ENCODE data around the gene TRAK1.

Gene TRAK1

DNA sequence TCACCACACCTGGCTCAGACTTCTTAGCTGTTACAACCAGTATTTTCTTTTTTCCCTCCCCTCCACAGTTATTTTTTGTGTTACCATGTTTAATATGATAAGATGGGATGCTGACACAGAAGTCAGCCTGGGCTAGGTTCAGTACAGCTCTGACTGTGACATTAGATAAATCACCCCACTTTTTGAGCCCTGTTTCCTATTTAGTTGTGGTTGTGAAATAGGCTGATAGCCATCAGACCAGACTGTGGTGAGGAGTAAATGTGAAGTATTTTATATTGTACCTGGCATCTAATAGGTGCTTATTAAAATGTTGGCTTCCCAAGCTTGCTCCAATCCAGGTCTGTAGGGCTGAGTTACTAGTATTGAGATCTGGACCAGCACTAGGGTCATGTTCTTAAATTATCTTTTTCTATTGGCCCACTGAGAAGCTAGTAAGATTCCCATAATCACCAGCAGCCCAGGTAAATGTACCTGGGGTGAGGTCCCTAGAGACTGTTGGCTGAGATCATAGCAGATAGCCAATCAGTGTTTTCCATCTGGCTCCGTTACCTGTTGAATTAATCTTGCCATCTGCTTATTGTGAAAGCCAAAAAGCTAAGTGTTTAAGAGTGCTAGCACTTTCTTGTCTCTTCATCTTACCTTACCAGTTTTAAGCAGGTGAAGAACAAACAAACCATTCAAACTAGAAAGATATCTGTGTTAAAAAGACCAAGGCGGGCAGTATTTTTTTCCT is 113.9 kb downstream of the TRAK1 start:
- DNase-seq (ENCODE audit: low read depth in 2 of 2) = no peak

DNA sequence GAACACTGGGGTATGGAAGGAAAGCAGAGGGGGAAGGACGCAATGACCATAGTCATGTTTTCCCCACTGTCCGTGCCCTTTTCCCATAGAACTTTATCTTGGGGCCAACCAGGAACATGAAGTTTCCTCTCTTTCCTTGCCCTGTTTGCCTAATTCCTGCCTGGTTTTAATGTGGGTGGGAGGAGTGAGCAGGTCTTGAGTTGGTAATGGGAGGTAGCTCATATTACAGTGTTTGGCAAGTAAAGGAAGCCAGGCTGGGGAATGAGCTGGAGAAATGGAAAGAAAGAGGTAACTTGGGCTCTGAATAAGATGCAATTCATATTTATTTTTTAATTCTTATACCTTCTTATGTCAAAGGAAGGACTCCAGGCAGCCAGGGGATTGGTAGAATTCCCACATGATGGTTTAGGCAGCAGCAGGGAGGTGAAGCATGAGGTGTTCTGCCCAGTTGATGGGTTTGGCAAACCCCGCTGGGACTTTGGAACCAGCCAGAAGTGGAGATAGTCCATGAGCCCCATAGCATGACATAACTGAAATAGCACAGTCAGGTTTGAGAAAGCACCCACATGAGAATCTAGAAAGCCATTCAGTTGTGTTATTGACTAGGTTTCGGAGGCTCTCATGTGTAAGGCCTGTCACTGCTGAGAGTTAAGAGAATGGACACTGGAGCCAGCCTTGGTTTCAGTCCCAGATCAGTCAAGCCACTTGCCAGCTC is 114.8 kb downstream of the TRAK1 start:
- no peak for DNase-seq (ENCODE audit: low read depth in 2 of 2)

DNA sequence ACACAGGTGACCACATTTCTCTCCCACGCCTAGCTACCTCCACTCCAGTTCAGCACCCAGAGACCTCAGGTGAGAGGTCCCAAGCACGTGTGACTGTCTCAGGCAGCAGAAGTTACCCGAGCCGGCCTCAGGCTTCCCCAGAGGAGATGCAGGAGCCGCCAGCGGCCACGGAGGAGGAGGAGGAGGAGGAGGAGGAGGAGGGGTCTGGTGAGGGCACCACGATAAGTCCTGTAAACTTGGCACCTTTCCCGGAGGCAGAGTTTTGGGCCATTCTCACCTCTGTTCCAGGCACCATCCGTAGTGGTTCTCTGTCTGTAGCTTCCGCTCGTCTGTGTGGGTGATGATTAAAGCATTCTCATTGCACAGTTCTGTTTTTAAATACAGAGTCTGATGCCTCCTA is 118.8 kb downstream of the TRAK1 start:
- DNase-seq (ENCODE audit: low read depth in 2 of 2) = no peak

DNA sequence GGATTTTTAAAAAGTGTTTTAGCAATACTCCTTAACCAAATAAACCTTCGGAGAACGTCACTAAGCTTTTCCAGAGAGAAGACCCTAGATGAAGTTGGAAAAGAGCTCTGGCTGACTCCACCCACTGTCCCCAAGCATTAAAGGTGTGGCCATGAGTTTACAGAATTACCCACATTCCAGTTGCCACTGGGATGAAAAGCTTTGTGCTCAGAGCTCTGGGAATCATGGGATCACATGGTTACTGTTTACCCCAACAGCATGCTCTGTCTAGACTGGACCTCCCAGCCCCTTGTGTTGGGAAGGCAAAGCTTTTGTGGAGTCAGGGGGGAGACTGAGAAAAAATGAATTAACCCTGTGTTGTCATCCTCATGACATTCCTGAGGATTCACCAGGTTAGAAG is 119.6 kb downstream of the TRAK1 start:
- no peak for DNase-seq (ENCODE audit: low read depth in 2 of 2)

DNA sequence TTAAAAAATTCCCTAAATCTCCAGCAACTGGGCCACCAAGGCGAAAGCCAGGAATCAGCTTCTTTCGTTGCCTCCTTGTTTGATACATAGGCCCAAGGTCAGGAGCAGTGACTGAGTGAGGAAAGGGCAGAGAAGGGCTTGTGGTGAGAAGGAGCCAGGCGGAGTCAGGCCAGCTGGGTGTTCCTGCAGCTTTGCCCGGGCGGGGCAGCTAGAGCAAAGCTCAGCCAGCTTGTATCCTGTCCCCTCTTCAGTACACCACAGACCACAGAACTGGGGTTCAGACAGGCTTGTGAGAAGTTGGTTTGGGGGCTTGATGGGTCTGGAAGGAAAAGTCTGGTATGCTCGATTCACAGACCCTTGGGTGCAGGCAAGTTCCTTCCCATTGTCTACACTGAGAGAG is 122.3 kb downstream of the TRAK1 start:
- DNase-seq (ENCODE audit: low read depth in 2 of 2) = no peak

DNA sequence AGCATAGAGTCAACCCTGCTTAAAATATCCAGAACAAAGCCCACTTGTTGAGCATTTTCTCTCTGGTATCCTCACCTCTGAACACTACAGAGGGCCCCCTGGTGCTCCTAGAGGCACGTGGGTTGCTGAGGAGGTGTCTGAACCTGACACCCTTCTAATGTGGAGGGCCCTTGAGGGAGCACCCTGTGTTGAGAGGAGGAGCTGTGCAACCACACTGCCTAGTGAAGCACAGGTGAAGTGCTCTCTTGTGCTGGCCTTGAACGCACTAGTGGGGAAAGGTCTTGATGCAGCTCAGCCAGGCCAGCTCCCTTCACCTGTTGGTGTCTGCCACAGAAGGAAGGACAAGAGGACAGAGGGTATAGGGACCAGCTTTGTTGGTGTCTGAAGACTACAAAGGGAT is 122.9 kb downstream of the TRAK1 start:
- no peak for DNase-seq (ENCODE audit: low read depth in 2 of 2)

DNA sequence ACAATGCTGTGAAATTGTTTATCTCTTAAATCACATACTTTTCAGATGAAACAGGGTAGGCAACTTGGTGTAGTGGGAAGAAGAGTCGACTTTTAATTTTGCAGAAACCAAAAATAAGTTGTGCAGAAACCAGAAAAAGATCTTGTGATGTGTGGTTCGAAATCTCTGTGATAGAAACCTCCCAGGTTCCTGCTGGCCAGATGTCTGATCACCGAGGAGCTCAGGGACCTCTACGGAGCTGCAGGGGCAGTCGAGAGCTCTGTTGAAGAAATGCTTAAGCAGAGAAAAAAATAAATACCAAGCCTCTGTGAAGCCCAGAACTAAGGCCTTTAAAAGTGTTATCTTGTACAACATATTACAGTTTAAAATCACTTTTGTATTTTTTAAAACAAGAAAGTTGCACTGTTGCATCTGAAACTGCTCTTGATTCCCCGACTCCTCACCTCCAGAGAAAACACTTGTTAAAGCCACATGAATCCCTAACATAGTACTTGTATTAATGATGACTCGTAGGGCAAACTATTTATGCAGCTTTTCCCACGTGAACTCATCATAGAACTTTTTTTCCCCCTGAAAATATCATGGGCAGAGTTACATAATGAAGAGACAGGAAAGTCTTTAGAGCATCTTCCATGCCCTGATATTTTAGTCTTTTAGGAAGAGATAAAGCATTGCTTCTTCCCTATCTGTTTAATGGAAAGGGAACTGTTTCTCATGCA is 123.6 kb downstream of the TRAK1 start:
- DNase-seq (ENCODE audit: low read depth in 2 of 2) = no peak

DNA sequence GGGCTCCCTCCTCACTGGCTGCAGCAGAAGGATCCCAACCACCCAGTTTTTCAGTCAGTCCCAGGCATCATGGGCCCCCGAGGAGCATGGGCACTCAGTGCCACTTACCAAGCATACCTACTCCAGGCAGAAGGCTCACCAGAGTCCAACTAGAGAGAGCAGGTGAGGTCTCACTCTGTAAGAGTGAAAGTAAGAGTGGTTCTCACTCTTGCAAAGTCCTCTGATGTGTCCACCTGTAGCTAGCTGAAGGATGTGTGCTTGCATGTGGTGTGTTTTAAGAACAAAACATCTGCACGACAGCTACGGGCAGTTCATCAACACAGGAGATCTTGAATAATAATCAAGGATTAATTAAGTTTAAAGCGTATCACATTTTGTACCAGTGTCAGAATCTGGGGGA is 125.1 kb downstream of the TRAK1 start:
- DNase-seq (ENCODE audit: low read depth in 2 of 2) = no peak

DNA sequence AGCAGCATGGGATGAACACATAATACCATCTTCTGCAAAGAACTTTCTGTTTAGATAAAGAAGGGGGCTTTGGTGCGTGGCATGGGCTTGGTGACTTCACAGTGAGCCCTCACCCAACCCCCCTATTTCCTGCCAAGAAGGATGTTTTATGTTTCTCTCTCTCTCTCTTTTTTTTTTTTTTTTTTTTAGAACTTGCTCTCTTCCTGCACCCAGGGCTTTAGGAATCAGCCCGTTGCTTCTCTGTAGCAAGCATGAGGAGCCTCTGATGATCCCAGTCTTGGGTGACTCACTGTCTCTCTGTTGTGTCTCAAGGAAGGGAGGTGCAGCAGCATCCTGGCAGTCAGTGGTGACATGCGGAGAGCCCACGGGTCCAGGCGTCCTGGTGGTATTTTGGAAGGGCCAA is 125.8 kb downstream of the TRAK1 start:
- no peak for DNase-seq (ENCODE audit: low read depth in 2 of 2)

DNA sequence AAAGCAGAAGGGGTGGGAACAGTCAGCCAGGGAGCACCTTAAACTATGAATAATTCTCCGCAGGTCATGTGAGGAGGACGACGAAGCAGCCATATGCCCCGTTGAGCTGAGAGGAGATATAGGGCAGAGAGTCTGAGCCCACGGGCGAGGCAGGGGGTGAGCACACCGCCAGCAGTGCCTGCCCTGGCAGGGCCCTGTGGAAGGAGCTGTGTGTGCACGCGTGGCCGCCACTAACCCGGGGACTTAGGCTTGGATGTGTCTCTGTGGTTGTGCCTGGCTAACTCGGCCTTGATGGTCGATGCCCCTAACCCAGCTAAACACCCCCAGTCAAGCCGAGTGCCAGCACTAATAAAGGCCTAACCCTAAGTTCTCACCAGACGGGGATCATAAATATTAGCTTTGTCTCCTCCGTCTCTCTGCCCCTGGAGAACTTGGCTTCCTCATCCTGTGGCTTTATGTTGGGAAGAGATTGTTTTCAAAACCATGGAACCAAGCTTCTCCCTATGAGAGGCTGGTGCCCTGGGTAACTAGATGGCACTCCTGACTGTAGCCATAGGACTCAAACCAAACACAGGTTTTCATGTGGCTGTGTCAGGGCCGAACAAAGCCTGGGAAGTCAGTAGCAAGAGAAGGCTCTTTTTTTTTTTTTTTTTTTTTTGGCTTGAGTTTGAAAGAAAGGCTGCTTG is 129.4 kb downstream of the TRAK1 start:
- no peak for DNase-seq (ENCODE audit: low read depth in 2 of 2)

DNA sequence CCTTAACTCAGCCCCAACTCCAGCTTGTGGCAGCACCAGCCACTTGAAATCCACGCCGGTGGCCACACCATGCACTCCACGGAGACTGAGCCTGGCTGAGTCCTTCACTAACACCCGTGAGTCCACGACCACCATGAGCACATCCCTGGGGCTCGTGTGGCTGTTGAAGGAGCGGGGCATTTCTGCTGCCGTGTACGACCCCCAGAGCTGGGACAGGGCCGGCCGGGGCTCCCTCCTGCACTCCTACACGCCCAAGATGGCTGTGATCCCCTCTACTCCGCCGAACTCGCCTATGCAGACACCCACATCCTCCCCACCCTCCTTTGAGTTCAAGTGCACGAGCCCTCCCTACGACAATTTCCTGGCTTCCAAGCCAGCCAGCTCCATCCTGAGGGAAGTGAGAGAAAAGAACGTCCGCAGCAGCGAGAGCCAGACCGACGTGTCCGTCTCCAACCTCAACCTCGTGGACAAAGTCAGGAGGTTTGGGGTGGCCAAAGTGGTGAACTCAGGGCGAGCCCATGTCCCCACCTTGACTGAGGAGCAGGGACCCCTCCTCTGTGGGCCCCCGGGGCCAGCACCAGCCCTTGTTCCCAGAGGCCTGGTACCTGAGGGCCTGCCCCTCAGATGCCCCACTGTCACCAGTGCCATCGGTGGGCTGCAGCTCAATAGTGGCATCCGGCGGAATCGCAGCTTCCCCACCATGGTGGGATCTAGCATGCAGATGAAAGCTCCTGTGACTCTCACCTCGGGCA is 132.0 kb downstream of the TRAK1 start:
- no peak for DNase-seq (ENCODE audit: low read depth in 2 of 2)

DNA sequence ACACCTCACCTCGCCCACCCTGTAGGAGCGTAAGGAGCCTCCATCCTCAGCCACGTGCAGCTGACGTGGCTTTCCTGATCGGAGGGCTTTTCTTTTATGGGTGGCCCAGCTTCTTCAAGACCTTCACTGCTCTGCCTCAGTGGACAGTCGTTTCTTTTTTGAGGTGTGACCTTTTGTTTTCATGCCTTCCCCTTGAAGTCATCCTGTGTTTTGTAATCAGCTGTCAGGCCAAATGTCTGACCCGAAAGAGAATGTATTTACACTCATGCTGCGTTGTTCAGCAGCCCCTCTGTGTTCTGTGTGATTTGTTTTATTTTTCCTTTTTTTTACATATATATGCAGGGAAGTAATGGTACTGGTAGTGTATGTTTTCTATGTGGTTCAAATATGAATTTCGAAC is 133.0 kb downstream of the TRAK1 start:
- no peak for DNase-seq (ENCODE audit: low read depth in 2 of 2)

DNA sequence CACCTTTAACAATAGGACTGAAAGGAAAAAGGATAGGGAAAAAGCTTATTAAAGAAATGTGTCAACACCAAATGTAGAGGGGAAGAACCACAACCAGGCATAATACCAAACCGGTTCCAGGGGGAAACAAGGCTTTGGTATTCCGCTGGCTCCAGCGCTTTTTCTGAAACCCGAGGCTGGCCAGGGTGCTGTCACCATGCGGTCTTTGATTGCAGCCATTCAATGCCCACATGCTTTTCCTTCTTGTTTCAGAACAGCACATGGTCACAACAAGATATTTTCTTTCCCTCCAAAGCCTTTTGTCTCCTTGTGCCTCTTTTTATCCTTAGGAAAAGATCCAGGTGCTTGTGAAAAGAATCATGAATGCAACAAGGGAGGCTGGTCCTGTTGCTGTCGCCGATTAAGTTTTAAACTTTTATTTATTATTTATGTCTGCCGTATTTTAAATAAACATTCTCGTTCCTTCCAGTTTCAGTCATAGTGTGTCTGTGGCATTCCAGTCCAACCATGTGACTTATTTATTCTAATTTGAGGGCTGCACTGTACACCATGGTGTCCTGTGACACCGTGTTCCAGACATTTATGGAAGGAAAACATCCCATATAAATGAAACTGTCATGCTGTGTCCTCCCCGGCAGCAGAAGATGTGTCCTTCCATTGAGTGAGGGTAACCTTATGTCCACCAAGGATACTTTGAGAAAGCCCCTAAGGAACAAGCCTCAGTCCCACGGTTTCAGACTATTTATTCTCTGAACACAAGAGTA is 133.7 kb downstream of the TRAK1 start:
- DNase-seq (ENCODE audit: low read depth in 2 of 2) = no peak

DNA sequence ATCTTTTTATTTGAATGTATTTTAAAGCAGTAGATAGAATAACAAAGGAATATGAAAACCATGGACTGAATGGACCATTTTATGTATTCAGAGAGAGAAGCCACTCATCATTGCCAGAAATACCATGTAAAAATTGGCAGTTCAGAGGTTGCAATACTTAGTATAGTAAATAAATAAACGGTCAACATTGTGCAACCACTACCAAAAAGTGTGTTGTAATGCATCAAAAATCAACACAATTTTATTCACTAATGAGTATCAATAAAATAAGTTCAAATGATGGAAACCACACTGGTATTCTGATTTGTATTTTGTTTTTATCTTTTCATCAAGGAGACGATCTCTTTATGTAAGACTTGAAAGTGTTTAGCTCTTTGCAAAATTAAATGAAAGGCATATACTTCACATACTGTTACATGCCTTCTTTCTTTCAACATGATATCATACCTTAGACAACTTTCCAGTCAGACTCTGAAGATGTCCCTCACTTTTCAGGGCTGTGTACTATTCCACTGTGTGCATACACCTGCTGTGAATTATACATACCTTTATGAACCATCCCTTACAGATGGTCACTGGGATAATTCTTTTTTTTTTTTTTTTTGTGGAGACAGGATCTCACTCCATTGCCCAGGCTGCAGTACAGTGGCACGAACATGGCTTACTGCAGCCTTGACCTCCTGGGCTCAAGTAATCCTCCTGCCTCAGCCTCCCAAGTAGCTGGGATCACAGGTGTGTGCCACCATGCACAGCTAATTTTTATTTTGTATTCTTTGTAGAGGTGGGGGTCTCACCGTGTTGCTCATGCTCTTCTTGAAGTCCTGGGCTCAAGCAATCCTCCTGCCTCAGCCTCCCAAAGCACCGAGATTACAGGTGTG is 134.6 kb downstream of the TRAK1 start:
- DNase-seq (ENCODE audit: low read depth in 2 of 2) = no peak

DNA sequence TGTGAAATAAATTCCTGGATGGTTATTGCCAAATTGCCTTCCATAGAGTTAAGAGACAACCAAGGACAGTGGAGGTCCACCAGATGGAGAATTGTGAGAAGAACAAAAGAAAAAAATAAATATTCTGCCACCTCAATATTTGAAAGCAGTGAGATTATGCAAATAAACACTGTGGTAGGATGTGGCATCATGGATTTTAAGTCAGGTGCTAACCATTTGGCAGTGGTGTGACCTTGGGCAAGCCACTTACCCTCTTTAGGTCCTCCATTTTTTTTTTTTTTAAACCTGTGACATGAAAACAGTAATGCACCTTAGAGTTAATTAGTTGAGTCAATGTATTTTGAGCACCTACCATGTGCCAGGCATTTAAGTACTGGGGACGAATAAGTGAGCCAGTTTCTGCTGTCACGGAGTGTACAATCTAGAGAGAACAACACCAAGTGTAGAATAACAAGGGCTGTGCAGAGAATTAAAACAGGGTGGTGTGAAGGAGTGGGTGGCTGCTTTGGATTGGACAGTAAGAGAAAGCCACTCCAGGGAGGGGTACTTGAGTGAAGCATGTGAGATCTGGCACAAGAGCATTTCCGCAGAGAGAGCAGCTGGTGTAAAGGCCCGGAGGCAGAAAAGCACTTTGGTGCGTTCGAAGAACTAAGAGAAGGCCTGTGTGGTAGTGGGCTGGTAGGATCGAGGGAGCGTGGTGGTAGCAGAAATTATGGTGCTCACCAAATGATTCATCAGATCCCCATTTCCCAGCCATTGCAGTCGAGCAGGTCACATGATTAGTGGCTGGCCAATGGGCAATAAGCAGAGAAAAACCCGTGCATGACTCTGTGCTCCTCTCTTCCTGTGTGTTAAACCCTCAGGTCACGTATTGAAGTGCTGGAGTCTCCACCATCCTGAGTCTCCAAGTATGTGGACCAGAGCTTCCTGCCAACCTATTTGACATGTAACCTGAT is 135.6 kb downstream of the TRAK1 start:
- DNase-seq (ENCODE audit: low read depth in 2 of 2) = no peak

DNA sequence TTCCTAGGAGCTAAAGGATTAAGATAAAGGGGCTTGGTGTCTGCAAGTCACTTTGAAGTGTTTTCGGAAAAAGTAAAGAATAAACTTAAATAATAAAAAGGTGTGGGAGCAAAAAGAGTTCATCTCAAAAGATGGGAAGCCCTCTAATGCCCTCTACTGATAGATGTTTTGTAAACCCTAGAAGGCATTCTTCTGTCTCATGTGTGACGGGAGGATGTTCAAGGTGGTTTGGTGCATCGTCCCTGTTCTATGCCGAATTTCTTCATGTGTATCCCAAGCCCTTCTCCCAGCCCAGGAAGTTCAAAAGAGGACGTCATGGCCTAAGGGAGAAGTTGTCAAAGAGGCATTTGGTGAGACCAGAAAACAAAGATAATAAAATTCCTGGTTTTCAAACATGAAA is 137.6 kb downstream of the TRAK1 start:
- no peak for DNase-seq (ENCODE audit: low read depth in 2 of 2)

DNA sequence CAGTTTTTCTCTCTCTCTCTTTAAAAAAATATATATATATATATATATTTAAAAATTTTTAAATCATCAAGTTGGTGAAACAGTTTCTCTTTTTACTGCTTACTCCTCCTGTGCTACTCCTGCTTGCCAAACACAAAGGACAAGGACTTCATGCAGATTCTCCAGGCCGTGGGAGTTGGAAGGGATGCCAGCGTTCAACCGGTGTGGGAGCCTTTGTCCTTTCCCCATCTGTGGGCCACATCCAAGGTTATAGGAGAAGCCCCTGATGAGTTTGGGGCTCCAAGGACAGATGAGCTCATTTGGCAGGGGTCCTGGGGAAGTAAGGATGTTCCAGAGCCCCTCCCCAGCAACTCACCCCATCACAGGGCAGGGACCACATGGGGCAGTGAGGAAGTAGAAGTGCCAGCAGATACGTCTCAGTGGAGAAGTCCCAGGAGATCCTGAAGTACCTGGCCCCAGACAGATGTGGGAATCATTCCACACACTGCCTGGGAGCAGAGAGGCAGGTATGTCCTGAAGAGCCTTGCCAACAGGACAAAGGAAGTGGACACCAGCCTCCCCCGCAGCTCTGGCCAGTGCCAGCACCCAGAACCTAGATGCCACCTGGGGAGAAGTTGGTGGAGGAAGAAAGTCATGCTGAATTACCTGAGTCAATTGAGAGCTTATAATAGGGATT is 138.2 kb downstream of the TRAK1 start:
- no peak for DNase-seq (ENCODE audit: low read depth in 2 of 2)
